NCI-H2107 treated with DMSO at 0.1 percent for 48 hours (cell line): ENCODE results near the gene RHOV.

Experiments
- DNase-seq: peaks from one replicate; lab custom pipeline; 2025; ENCODE audit not compliant: unreplicated experiment; lab: John Stamatoyannopoulos, UW

The RHOV gene

GRCh38 chr15:40846841-40847222, 27.2 kb downstream of the RHOV start:
- no peak for DNase-seq

DNA sequence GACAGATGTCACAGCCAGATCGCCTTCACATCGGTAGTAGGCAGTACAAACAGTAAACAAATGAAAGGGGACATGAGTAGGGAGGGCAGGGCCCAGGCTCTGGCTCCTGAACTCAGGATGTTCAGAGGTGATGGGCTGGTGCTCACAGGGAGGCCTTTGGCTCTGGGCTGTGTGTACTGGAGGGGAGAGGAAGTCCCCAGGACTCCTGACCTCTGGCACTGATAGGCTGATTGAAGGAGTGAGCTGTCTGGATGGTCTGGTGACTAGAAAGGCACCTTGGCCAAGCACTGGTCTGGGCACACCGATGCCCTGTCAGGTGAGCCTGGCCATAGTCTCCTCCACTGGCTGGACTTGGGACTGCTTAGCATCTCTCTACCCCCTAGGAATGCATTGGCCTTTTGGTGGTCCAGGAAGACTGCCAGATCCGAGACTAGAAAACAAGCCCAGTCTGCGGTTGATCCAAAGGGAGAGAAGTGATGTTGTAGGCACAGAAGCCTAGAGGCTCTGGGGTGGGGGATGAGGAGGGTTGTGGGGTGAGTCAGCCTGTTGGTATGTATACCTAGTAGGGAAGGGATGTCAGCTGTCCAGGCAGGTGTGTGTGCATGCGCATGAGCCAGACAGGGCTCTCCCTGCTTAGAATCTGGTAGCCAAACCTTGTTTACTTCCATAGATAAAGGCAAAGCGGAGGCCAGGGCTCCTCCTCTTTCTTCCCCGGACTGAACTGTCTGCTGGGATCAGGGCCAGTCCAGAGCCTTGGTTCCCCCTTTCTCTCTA, 28.3 kb downstream of the RHOV start:
- peak; percentile 23 for DNase-seq

DNA sequence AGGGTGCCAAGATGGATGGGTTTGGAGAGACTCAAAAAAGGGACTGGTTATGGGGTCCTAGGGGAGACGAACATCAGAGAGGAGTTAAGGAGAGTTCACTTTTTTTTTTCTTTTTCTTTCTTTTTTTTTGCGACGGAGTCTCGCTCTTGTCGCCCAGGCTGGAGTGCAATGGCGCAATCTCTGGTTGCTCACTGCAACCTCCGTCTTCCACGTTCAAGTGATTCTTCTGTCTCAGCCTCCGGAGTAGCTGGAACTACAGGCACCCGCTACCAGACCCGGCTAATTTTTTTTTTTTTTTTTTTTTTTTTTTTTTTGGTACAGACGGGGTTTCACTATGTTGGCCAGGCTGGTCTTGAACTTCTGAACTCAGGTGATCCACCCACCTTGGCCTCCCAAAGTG, 29.0 kb downstream of the RHOV start:
- no peak for DNase-seq

GRCh38 chr15:40844696-40845030, 29.4 kb downstream of the RHOV start:
- DNase-seq: no peak

- DNase-seq: no peak
Measured at GRCh38 chr15:40843885-40844695, 29.9 kb downstream of the RHOV start, which contains the start of gene SPINT1. Gene SPINT1 (plus strand): TSS chr15:40844048. CDS start chr15:40844555, 507 bp downstream.

DNA sequence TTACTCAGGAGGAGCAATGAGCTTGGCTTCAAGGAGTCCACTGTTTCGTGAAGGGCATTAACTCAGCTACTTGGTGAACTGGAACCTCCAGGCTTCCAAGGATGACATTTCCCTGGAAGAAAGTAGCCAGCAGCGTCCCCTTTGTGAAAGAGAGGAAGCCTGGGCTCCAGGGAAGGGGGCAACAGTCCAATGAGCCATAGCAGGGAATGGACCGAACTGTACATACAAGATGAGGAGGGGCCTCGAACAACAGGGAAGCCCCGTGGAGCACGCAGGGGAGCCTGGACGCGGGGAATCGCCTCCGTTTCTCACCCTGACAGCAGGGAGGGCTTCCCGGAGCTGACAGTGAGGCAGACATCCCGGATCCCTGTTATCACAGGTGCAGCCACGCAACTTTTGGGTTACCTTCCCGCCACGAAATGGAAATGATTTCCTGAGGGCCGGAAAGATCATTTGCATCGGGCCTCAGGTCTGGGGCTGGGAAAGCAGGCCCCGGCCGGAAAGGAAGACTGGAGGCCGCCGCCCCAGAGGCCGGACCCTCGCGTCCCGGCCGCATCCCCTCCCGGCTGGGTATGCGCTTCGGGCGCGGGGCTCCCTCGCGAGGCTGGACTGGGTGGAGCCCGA, 30.7 kb downstream of the RHOV start:
- no peak for DNase-seq

GRCh38 chr15:40841741-40842140, 32.3 kb downstream of the RHOV start:
- DNase-seq: no peak

- no peak for DNase-seq
Measured at GRCh38 chr15:40838756-40839155, 35.3 kb downstream of the RHOV start.

- DNase-seq: no peak
Measured at GRCh38 chr15:40836020-40836419, 38.0 kb downstream of the RHOV start.

DNA sequence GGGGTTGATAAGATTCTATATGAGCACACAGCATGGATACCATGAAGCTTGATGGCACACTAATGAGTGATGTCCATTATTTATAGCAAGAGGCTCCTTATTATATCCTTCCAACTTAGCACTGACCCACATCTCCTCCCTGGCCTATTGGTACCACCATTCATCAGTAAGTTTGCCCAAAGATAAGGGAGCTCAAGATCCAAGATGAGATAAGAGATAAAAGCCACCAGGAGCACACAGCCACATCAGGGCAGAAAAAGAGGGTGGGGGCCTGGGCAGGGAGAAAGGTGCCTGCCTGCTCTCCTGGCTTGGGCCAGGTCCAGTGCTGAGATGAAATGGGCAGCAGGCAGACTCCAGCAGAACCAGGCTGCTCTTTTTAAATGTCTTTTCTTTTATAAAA, 41.1 kb downstream of the RHOV start:
- DNase-seq: no peak

DNA sequence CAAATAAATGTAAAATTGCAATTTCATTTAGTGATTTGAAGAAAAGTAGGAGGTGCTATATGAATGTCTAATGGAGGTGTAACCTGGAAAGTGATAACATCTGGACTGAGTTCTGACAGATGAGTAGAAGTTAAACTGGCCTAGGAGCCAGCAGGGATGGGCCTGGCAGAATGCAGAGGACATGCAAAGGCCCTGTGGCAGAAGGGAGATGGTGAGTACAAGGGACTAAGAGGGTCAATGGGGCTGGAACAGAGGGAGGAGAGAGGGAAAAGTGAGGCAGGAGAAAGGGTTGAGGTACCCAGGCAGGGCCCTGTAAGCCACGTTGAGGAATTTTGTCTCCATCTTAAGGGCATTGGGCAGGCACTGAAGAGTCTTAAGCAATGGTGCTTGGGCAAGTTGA, 42.2 kb downstream of the RHOV start:
- DNase-seq: no peak

- DNase-seq: peak; percentile 82
Measured at GRCh38 chr15:40830884-40831283, 43.1 kb downstream of the RHOV start.

- DNase-seq: no peak
Measured at GRCh38 chr15:40829115-40829514, 44.9 kb downstream of the RHOV start.

DNA sequence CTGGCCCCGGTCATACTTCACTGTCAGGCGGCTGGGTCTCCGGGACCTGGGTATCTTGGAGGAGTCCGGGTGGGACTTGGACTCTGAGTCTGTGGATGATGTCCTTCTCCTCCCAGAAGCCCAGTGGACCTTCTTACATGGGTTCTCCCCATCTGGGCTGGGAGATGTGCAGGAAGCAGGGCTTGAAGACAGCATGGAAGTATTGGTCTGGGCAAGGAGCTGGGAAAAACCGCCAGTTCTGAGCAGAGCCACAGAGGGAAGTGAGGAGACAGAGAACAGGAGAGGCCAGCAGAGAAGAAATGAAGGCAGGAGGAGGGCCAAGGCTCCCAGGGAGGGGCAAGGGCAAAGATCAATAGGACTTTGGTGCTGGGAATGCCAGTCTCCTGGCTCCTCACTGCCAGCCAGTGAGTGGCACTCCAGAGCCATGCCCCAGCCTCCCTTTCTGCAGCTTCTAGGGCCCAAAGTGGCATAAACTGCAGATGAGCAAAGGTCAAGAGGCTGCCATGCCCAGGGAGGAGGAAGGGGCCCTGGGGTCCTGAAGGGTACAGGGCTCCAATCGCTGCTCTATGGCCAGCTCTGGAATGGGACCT, 45.5 kb downstream of the RHOV start, which contains the start of gene PPP1R14D:
Gene PPP1R14D (minus strand): TSS at position 262 of the 590 bp plus-strand sequence. CDS start 67 bp downstream, at position 195.
- DNase-seq: no peak

DNA sequence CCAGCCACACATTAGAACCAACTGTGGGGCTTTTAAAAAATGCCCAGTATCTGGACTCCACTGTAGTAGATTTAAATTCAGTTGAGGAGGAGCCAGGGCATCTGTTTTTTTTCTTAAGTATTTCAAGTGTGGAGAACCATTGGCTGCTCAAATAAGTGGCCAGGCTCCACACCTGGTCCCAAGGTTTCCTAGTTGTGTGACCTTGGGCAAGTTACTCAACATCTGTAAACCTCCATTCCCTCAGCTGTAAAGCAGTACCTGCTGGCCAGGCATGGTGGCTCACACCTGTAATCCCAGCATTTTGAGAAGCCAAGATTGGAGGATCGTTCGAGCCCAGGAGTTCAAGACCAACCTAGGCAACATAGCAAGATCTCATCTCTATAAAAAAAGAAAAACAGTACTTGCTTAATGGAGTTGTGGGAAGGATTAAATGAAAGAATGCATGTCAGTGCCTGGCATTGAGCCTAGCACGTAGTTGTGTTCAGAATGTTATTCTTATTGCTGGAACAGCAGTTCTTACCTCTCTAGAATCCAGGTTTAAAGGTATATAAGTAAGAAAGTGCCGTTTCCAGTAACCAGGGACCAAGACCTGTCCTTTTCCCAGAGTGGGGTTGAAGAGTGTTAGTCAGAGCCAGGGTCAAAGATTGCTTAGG, 47.5 kb downstream of the RHOV start:
- no peak for DNase-seq

DNA sequence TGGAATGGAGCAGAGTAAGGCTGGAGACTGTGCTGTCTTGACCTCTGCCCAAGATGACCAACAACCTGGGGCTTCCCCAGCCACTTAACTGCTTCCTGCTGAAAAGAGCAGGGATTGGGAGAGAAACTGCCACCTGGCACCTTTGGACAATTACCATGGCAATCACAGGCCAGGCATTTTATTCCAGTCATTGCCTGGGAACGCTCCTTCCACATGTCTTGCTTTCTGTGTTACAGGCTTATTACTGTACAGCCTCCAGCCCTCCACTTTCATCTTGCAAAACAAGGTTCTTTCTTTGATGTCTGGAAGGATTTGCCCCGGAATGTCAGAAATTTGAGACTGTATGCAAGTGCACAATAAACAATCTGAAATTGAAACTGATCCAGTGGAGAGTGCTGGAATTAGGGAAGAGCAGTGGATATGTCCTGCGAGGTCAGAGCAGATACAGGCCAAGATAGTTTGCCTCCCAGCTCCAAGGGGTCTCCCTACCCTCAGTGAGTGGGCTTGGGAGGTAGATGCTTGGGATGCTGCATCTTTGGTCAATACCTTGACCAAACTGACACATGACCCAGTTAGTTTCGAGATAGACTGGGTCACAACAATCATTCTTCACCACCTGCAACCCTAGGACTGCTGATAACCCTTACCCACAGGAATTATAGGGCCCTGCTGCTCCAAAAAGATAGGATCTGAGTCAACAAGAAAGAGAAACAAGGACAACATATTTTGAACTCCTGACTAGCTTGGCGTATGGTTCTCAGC, 48.2 kb downstream of the RHOV start:
- DNase-seq: no peak

DNA sequence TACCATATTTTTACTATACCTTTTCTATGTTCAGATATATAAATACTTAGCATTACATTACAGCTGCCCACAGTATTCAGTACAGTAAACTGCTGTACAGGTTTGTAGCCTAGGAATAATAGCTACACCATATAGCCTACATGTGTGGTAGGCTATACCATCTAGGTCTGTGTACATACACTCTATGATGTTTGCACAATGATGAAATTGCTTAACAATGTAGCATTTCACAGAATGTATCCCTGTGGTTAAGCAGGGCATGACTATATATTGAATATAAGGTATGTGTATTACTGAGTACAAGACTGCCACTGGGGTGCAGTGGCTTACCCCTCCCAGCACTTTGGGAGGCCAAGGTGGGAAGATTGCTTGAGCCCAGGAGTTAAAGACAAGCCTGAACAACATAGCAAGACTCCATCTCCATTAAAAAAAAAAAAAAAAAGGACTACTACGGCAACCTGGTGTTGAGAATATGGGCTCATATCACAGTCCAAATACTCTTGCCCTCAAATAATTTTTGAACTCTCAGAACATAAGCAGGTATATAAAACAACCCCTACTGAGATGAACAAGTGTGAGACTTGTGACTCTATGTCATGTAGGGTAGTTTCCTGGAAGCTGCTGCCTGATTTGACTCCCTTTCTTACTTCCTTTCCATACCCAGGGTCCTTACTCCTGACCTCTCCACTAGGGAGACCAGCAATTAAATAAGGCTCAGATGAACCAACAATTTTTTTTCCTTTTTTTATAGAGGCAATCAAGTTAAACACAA, 50.3 kb downstream of the RHOV start:
- DNase-seq: no peak
